AG08396 (cell line): ENCODE results near the gene NXPH2.

Experiments
- DNase-seq: peaks from one replicate; pipeline ENCODE4 v3.0.0; 2012; ENCODE audit warnings: low spot score, mixed read lengths

The NXPH2 gene

DNA sequence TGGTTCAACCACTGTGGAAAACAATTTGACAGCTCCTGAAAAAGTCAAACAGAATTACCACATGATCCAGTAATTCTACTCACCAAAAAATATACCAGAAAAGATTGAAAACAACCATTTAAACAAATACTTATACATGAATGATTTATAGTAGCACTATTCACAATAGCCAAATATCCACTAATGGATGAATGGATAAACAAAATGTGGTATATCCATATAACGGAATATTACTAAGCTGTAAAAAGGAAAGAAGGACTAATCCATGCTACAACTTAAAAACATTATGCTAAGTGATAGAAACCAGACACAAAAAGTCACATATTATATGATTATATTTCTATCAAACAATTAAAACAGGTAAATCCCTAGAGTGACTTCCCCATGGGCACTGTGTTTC is 147.1 kb downstream of the NXPH2 start:
- DNase-seq: no peak

DNA sequence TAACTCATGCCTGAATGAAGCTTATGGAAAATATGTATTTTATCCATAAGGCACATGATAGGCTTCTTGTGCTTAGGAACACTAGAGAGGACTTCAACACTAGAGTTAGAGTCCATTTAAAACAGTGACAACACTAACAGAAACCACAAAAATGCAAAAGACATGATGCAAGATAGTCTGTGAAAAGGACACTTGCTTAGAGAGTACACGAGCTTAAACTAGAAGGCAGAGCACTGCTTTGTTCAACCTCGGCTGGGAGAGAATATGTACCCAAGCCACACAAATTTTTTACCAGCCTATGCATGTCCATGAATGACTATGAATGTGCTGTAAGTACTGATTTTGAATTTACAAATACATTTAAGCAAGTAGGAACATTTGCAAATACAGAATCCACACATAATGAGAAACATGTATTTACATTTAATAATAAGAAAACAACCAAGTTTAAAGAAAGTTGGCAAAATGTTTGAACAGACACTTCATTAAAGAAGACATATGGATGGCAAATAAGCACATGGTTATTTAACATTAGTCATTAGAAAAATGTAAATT is 148.0 kb downstream of the NXPH2 start:
- no peak for DNase-seq

DNA sequence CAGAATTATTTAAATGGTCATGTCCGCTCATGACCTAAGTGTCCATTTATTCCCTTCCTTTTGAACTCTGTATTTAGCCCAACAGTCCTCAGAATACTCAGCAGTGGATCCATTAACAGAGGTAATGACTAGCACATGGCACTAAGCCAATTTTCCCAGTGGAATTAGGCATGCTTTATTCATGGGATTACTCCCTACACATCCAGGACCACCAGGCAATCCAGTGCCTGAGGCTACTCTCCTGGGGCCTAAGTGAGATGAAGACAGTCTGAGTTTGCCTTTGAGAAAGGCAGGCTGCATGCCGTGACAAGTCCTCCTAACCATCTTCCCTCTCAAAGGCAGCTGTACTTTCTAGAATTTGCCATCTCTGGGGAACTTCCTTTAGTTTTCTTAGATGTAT is 150.0 kb downstream of the NXPH2 start:
- no peak for DNase-seq

DNA sequence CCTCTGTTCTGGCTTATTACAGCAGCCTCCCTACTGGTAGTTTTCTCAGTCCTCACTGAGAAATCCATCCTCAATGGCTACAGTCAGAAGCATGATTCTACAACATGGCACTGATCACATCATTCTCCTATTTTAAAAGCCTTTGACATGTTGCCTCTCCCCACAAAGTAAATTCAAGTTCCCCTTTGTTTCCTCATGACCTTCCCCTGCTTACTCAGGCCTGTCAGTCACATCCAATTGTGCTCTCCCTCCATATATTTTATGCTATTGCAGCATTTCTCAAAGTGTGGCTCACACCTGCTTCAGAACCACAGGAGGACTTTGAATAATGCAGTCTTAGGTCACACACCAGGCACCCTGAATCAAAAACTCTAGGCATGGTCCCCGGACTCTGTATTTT is 154.0 kb downstream of the NXPH2 start:
- no peak for DNase-seq

DNA sequence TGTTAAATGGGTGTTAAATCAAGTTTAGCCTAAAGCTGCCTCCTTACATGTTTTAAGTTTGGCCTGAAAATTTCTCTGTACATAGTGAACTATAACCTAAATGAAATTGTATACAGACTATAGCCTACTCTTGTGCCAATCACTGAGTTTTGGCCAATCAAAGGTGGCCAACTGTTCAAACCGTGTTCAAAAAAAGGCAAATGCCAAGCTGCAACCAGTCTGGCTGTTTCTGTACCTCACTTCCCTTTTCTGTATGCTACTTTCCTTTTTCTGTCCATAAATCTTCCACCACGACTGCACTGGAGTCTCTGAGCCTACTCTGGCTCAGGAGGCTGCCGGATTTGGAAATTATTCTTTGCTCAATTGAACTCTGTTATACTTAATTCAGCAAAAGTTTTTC is 157.6 kb downstream of the NXPH2 start:
- no peak for DNase-seq

DNA sequence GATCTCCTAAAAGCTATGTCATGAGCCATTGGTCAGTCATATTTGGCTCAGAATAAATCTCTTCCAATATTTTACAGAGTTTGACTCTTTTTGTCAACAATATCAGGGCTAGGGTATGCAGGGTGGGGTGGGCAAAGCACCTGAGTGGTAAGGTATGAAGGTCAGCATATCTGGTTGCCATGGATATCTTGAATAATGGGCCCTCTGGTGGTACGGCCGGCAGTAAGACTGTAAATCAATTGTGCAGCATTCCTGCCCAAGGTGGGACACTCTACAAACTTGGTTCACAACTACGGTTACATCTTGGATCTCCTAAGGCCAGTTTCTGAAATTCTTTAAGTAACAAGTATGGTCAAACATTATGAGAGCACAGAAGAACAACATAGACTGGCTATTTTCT is 159.1 kb downstream of the NXPH2 start:
- DNase-seq: no peak

DNA sequence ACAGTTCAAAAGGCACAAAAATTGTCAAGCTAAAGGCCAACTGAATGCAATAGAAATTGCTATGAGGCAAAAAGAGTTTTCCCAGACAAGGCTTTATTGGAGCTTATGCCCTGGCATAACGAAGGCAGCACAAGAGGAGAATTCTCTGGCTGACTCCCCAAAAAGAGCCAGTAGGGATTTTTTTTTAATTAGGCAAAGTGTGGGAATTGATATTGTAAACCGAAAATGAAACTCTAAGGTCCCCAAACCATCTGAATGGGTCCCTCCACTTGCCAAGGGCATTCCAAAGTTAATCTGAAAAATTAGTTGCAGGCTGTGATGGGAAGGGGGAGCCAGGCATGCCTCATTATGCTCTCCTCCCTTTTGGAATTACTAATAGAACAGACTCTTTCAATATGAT is 159.8 kb downstream of the NXPH2 start:
- DNase-seq: no peak
